DMS153 (cell line): ENCODE data around the gene FAM110A.
"Not testable (repeated sequence)": the region's sequence is repeated elsewhere in the genome, so short reads cannot be mapped to it uniquely, and the experiment has no call there.

ENCODE experiments used
- DNase-seq: peaks from one replicate; lab custom pipeline; 2025; lab: John Stamatoyannopoulos, UW

FAM110A gene

GRCh38 chr20:873875-874607, 40.5 kb downstream of the FAM110A start:
- no peak for DNase-seq

DNA sequence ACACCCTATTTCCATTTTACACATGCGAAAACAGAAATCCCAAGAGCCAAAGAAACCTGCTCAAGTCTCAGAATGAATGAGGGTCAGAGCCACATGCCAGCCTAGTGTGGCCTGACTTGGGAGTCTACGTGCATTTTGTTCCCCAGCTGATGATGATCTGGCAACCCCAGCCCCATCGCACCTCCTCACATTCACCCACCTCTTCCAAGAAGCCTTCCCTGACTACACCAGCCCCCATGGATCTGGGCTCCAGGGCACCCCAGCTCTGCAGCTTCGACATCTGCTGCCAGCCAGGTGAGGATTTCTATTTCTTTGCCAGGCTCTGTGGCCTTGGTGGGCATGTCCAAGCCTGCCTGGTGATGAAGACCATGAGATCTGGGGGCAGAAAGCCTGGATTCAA, 41.6 kb downstream of the FAM110A start:
- DNase-seq = no peak

- DNase-seq = no peak
Observed at GRCh38 chr20:877814-878213, 44.3 kb downstream of the FAM110A start.

DNA sequence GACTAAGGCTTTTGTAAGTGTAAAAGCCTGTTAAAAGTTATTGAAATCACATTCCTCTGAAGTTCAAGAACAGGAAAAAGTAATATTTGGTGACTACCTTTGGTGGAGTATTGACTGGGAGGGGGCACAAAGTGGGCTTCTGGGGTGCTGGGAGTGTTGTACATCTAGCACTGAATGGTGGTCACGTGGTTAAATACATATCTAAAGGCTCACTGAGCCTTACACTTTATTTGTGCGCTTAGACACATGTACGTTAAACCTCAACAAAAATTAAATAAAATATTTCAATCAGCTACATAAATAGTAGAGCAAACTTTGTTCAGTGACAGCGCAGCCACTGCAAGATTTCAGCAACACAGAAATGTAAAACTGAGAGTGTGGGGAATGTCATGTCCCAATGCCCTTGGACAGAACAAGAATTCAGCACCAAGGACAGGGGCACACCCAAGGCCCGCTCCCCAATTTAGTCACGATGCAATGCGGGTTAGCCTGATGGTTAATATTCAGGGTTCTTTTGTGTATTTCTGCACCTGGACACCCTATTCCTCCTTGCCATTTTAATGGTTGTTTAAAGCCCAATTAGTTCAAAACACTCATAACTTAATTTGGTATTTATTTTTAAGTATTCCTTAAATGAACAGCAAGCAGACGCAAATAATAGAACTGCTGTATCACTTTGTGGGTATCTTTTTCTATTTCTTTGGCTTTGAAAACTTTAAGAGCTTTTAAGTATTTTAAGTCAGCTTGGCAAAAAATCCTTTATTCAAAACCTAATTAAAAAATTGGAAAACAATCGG, 45.2 kb downstream of the FAM110A start:
- no peak for DNase-seq

- DNase-seq = no peak
Observed at GRCh38 chr20:879626-880025, 46.1 kb downstream of the FAM110A start.

GRCh38 chr20:881051-881782, 47.7 kb downstream of the FAM110A start:
- no peak for DNase-seq

DNA sequence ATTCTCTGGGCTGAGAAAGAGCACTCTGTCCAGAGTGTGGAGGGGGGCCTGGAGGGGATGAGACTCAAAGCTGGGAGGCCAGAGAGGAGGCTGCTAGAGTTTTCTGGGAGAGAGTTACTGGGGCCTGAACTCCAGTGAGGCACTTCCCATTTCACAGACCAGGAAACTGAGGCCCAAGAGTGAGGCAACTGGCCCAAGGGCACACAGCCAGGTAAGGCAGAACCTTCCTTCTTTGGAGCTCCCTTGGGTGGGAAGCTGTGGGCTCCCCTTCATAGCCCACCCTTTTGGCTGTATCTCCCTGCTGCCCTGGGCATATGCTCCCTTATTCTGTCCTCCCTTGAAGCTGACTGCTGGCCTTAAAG, 48.2 kb downstream of the FAM110A start:
- no peak for DNase-seq

GRCh38 chr20:884983-885952, 51.8 kb downstream of the FAM110A start:
- DNase-seq = peak; percentile 25

DNA sequence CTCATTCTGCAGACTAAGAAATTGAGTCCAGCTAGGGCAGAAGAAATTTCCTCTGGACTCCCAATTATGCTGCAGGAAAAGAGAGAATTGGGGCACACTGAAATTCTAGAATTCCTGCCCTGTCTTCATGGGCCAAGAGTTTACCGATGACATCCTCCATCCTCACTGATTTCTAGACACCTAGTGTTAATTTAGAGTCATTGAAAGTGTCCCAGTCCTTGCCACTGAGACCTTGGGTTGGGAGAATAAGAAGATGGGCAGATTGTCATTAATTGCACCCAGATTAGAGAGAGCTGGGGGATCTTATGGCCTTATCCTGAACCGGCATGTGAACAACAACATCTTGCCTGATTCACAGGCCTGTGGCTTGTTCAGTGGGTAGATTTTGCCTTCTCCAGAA, 53.6 kb downstream of the FAM110A start:
- no peak for DNase-seq

GRCh38 chr20:888057-888456, 54.5 kb downstream of the FAM110A start:
- no peak for DNase-seq

DNA sequence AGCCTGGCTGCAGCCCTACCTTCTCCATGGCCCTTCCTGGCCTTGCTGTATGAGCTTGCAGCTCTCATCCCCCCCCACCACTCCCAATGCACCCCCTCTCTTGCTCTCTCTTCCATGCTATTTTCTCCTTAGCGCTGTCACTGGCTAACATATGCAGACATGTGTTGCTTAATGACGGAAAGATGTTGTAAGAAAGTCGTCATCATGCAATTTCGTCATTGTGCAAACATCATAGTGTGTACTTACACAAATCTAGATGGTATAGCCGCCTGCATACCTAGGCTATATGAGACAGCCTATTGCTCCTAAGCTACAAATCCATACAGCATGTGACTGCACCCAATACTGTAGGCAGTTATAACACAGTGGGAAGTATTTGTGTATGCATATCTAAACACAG, 55.6 kb downstream of the FAM110A start:
- no peak for DNase-seq

GRCh38 chr20:889932-890463, 56.5 kb downstream of the FAM110A start:
- no peak for DNase-seq

GRCh38 chr20:890666-891057, 57.1 kb downstream of the FAM110A start:
- no peak for DNase-seq

- DNase-seq = no peak
Observed at GRCh38 chr20:891058-891705, 57.7 kb downstream of the FAM110A start.

DNA sequence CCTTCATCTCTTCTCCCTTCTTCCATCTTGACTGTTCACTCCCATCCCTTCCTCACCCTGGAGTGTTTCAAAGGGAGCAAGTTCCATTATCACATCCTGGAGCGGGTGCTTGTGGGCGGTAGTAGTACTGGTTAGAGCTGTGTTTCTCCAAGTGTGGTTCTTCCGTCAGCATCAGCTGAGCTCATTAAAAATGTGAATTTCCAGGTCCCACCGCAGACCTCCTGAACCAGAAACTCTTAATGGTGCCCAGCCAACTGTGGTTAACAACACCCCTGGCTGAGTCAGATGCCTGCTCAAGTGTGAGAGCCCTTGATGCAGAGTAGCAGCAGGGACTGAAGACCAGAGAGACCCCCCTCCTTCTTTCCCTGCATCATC, 58.2 kb downstream of the FAM110A start:
- no peak for DNase-seq

- not testable (repeated sequence) for DNase-seq
Observed at GRCh38 chr20:892371-892770, 58.9 kb downstream of the FAM110A start.
